H1 (cell line): ENCODE measurements around the gene PLIN1. TPM values are rescaled to one million over a fixed set of nuclear protein-coding genes. Genes with fewer than 3 reads are reported as not detected.

Experiments used
- CTCF ChIA-PET: fragments of 300-600 bp; sonication (Branson Sonifier 250); formaldehyde crosslinking; loops from one replicate; lab custom pipeline; 2021; ENCODE audit not compliant: partially characterized antibody; lab: Charles Lee
- POLR2A ChIA-PET: fragments of 300-600 bp; sonication (Branson Sonifier 250); formaldehyde crosslinking; loops from one replicate; lab custom pipeline; 2021; ENCODE audit warnings: inconsistent platforms; ENCODE audit not compliant: partially characterized antibody; lab: Charles Lee
- DNase-seq, 2 experiments: peaks; one replicate each; pipeline versions ENCODE4 v3.0.0 to v3.0.0-alpha.2; 2010 to 2022; ENCODE audit warnings: low spot score in 2 of 2, low read depth in 1 of 2, mixed read lengths in 1 of 2
- FAIRE-seq: peaks from 2 replicates; lab custom pipeline; 2011; peaks lifted over from hg19 to GRCh38; lab: Jason Lieb, UNC
- H2AFZ ChIP-seq: 2 replicates; pipeline ENCODE4 v1.8.1; 2012; ENCODE audit warnings: low read length, inconsistent platforms
- H2AK5ac ChIP-seq: 2 replicates; pipeline ENCODE4 v1.6.1; 2013; ENCODE audit warnings: low read depth, low read length
- H2BK120ac ChIP-seq: replicated peaks from 2 replicates; pipeline ENCODE3; 2013; ENCODE audit warnings: low read depth, low read length, inconsistent platforms
- H2BK12ac ChIP-seq: 2 replicates; pipeline ENCODE4 v1.6.1; 2013; ENCODE audit warnings: low read depth, low read length
- H2BK15ac ChIP-seq: 2 replicates; pipeline ENCODE4 v1.6.1; 2013; ENCODE audit warnings: low read length
- H2BK20ac ChIP-seq: 2 replicates; pipeline ENCODE4 v1.6.1; 2013; ENCODE audit warnings: low read length
- H2BK5ac ChIP-seq: 2 replicates; pipeline ENCODE4 v1.6.1; 2013; ENCODE audit warnings: low read depth, low read length
- H3K14ac ChIP-seq: 2 replicates; pipeline ENCODE4 v1.6.1; 2013; ENCODE audit warnings: inconsistent platforms; ENCODE audit not compliant: insufficient read length
- H3K18ac ChIP-seq: 2 replicates; pipeline ENCODE4 v1.6.1; 2013; ENCODE audit warnings: low read length; ENCODE audit errors: extremely low read depth
- H3K23ac ChIP-seq: 2 replicates; pipeline ENCODE4 v1.6.1; 2013; ENCODE audit warnings: inconsistent platforms; ENCODE audit not compliant: insufficient read length
- H3K23me2 ChIP-seq: 2 replicates; pipeline ENCODE4 v1.6.1; 2013; ENCODE audit warnings: low read depth, low read length
- H3K27ac ChIP-seq: 2 replicates; pipeline ENCODE4 v1.6.1; 2011; ENCODE audit warnings: low read depth, low read length, inconsistent platforms
- H3K27me3 ChIP-seq, 4 experiments: replicated peaks in 1 of 4; 1 replicate in 1 of 4; 2 replicates in 3 of 4; pipeline versions ENCODE4 v1.6.1 to v1.8.1; 2011 to 2013; ENCODE audit warnings: low read length in 3 of 4, mild to moderate bottlenecking in 3 of 4, inconsistent platforms in 2 of 4, mixed read lengths in 2 of 4, moderate library complexity in 1 of 4; ENCODE audit not compliant: control insufficient read depth in 3 of 4, insufficient read depth in 3 of 4; ENCODE audit errors: extremely low read depth in 1 of 4
- H3K36me3 ChIP-seq, 4 experiments: 2 replicates each; pipeline versions ENCODE4 v1.6.1 to v1.8.1; 2011 to 2013; ENCODE audit warnings: mild to moderate bottlenecking in 4 of 4, low read length in 3 of 4, moderate library complexity in 2 of 4, control low read depth in 1 of 4, inconsistent platforms in 1 of 4; ENCODE audit not compliant: insufficient read depth in 4 of 4, control insufficient read depth in 2 of 4
- H3K4ac ChIP-seq: replicated peaks from 2 replicates; pipeline ENCODE3; 2013; ENCODE audit warnings: low read length, low read depth, mixed read lengths, inconsistent platforms; ENCODE audit not compliant: insufficient read length
- H3K4me1 ChIP-seq, 4 experiments: replicated peaks in 1 of 4; 1 replicate in 1 of 4; 2 replicates in 3 of 4; pipeline versions ENCODE4 v1.6.1 to v1.8.1; 2011 to 2013; ENCODE audit warnings: low read length in 3 of 4, inconsistent platforms in 2 of 4, mixed read lengths in 1 of 4; ENCODE audit not compliant: insufficient read depth in 4 of 4, control insufficient read depth in 3 of 4
- H3K4me2 ChIP-seq, 2 experiments: 2 replicates each; pipeline versions ENCODE4 v1.6.1 to v1.8.1; 2011 to 2013; ENCODE audit warnings: low read depth in 2 of 2, low read length in 2 of 2, control low read depth in 1 of 2, inconsistent platforms in 1 of 2, mild to moderate bottlenecking in 1 of 2; ENCODE audit not compliant: insufficient read depth in 1 of 2
- H3K4me3 ChIP-seq, 4 experiments: fragments of 200-600, 300-600 bp in 1 of 4; sonication (generic), shearing (Covaris generic), sonication (Bioruptor Twin) in 1 of 4; 2 replicates each; pipeline versions ENCODE4 v1.5.1 to v1.8.1; 2011 to 2016; ENCODE audit warnings: low read length in 4 of 4, low read depth in 3 of 4, control low read depth in 2 of 4, inconsistent platforms in 2 of 4, mild to moderate bottlenecking in 2 of 4, mixed read lengths in 1 of 4, moderate library complexity in 1 of 4; ENCODE audit not compliant: insufficient read depth in 2 of 4; ENCODE audit errors: extremely low read depth in 1 of 4
- H3K56ac ChIP-seq: replicated peaks from 2 replicates; pipeline ENCODE3; 2013; ENCODE audit warnings: low read depth, mild to moderate bottlenecking, mixed read lengths, low read length, inconsistent platforms; ENCODE audit not compliant: insufficient read length
- H3K79me1 ChIP-seq: 2 replicates; pipeline ENCODE4 v1.6.1; 2013; ENCODE audit warnings: low read depth, low read length, control low read depth
- H3K79me2 ChIP-seq, 2 experiments: 2 replicates each; pipeline versions ENCODE4 v1.6.1 to v1.8.1; 2012 to 2013; ENCODE audit warnings: low read length in 2 of 2, mild to moderate bottlenecking in 2 of 2, inconsistent platforms in 1 of 2; ENCODE audit not compliant: insufficient read depth in 2 of 2, control insufficient read depth in 1 of 2
- H3K9ac ChIP-seq, 4 experiments: replicated peaks in 1 of 4; 1 replicate in 1 of 4; 2 replicates in 3 of 4; pipeline versions ENCODE4 v1.6.1 to v1.8.1; 2011 to 2013; ENCODE audit warnings: low read depth in 3 of 4, low read length in 3 of 4, control low read depth in 2 of 4, mild to moderate bottlenecking in 2 of 4, moderate library complexity in 2 of 4, inconsistent platforms in 1 of 4; ENCODE audit errors: extremely low read depth in 1 of 4
- H3K9me3 ChIP-seq, 2 experiments: 2 replicates each; pipeline versions ENCODE4 v1.6.1 to v1.8.1; 2012 to 2013; ENCODE audit warnings: mild to moderate bottlenecking in 2 of 2, moderate library complexity in 2 of 2, control low read depth in 1 of 2, inconsistent platforms in 1 of 2, low read depth in 1 of 2, low read length in 1 of 2, mixed read lengths in 1 of 2; ENCODE audit not compliant: insufficient read depth in 2 of 2
- H4K20me1 ChIP-seq, 2 experiments: replicated peaks in 1 of 2; 2 replicates each; pipeline versions ENCODE3 to v1.8.1; 2011 to 2013; ENCODE audit warnings: inconsistent platforms in 2 of 2, low read length in 2 of 2, mild to moderate bottlenecking in 1 of 2; ENCODE audit not compliant: insufficient read depth in 2 of 2, control insufficient read depth in 1 of 2
- H4K5ac ChIP-seq: 2 replicates; pipeline ENCODE4 v1.6.1; 2013; ENCODE audit warnings: low read length, low read depth, mixed read lengths, inconsistent platforms; ENCODE audit not compliant: insufficient read length
- H4K8ac ChIP-seq: 2 replicates; pipeline ENCODE4 v1.8.0; 2013; ENCODE audit warnings: mild to moderate bottlenecking, moderate library complexity, low read length, inconsistent platforms; ENCODE audit not compliant: insufficient read depth; ENCODE audit errors: extremely low read depth
- H4K91ac ChIP-seq: replicated peaks from 2 replicates; pipeline ENCODE3; 2013; ENCODE audit warnings: low read length, mixed read lengths, inconsistent platforms; ENCODE audit not compliant: insufficient read length
- WGBS, 2 experiments: shearing (Covaris generic) in 1 of 2; methylation state at CpG; one replicate each; pipeline versions ENCODE4 v1.1.6 to v1.1.7; 2013 to 2015; ENCODE audit warnings: low lambda C conversion rate in 2 of 2, mixed read lengths in 2 of 2, inconsistent platforms in 1 of 2, low coverage in 1 of 2, missing lambda C conversion rate in 1 of 2; ENCODE audit not compliant: insufficient replicate concordance in 2 of 2, insufficient coverage in 1 of 2, insufficient read length in 1 of 2; ENCODE audit errors: extremely low coverage in 1 of 2, missing lambda C conversion rate in 1 of 2; 5-methylcytosine and 5-hydroxymethylcytosine counted together
- polyA plus RNA-seq, 7 experiments: library from polyadenylated mRNA; depleted of rRNA in 3 of 7; stranded (reverse) in 5 of 7; unstranded in 2 of 7; fragments of >200 nt in 5 of 7; fragments of 200-250 nt in 2 of 7; gene quantifications; 1 replicate in 5 of 7; 2 replicates in 1 of 7; 4 replicates in 1 of 7; pipeline versions ENCODE4 v1.2.1 to v1.2.3, GENCODE V29; 2011 to 2013; ENCODE audit warnings: missing spikeins in 2 of 7, mixed read lengths in 2 of 7
- total RNA-seq: library from RNA; stranded (reverse); fragmentation: NEBNext Ultra II Directional; extraction: Animal tissue kit (Norgen Biotek cat#: 25700); gene quantifications from 2 replicates; pipeline ENCODE4 v1.2.1, GENCODE V29; 2021

PLIN1 gene
- total and polyA plus RNA-seq, 2 of the 8 experiments (the other 6 are each of a cell fraction or from before 2014, with no cell fraction given): 0.33 TPM; not detected in 1

- no peaks in the 10 kb centered on the region for H4K20me1 ChIP-seq
- H3K79me1 ChIP-seq: no peaks in the 10 kb centered on the region
- no peak overlapping the region for H3K4ac ChIP-seq
- peaks cover 0 to 18% (median 11%) of the 10 kb centered on the region in 4 experiments; a peak in 5 of 7 replicates for H3K27me3 ChIP-seq
- no peak overlapping the region for H3K14ac ChIP-seq
- H4K91ac ChIP-seq: no peak overlapping the region
- H2AFZ ChIP-seq: no peak overlapping the region
- no peak overlapping the region for H2BK15ac ChIP-seq
- H3K4me3 ChIP-seq: no peak overlapping the region
- WGBS, 2 experiments: 78% methylated on average over 9 of the region's 9 CpGs; no CpG with 5 or more reads in 1 of the 2 experiments
- CTCF ChIA-PET: interaction anchor here (0.9 to 1.4 kb wide), 2 partner anchors 17 to 69 kb away, joined by 3 to 5 read pairs; no protein-coding TSS in a partner anchor
- H3K56ac ChIP-seq: no peak overlapping the region
- no peak overlapping the region for H4K8ac ChIP-seq
- H2BK5ac ChIP-seq: no peak overlapping the region
- no peak overlapping the region for H3K27ac ChIP-seq
- no peak overlapping the region for H2BK20ac ChIP-seq
- FAIRE-seq: no peak
- no peaks in the 10 kb centered on the region; the same call in 1 of the 2 replicates for H3K23me2 ChIP-seq
- no peak overlapping the region for H2BK120ac ChIP-seq
- no peak for DNase-seq
- H3K9ac ChIP-seq: no peak overlapping the region
- no peak overlapping the region for H4K5ac ChIP-seq
- no peak overlapping the region for H3K4me2 ChIP-seq
- no peaks in the 10 kb centered on the region for H3K79me2 ChIP-seq
- no peaks in the 10 kb centered on the region for H3K36me3 ChIP-seq
- H3K23ac ChIP-seq: no peak overlapping the region
- H2BK12ac ChIP-seq: no peak overlapping the region
- H3K18ac ChIP-seq: no peak overlapping the region
- POLR2A ChIA-PET: no interaction called here
- no peaks in the 10 kb centered on the region for H3K9me3 ChIP-seq
- no peak overlapping the region for H2AK5ac ChIP-seq
- peaks cover 0 to 11% (median 7%) of the 10 kb centered on the region in 4 experiments; a peak in 6 of 7 replicates for H3K4me1 ChIP-seq
Measured at GRCh38 chr15:89669309-89669865, 9.8 kb downstream of the PLIN1 start.
